GM21737 (cell line): Measurements from ENCODE around the gene BBS9.

Experiments
- ATAC-seq: cut with Tn5 transposase; IDR thresholded peaks from one replicate; pipeline ENCODE4 v1.9.1; 2021; ENCODE audit warnings: mild to moderate bottlenecking, moderate library complexity; ENCODE audit not compliant: unreplicated experiment

Gene BBS9

GRCh38 chr7:33639552-33640197, 510.3 kb downstream of the BBS9 start:
- no peak for ATAC-seq

GRCh38 chr7:33640741-33641140, 511.4 kb downstream of the BBS9 start:
- ATAC-seq, result no peak

DNA sequence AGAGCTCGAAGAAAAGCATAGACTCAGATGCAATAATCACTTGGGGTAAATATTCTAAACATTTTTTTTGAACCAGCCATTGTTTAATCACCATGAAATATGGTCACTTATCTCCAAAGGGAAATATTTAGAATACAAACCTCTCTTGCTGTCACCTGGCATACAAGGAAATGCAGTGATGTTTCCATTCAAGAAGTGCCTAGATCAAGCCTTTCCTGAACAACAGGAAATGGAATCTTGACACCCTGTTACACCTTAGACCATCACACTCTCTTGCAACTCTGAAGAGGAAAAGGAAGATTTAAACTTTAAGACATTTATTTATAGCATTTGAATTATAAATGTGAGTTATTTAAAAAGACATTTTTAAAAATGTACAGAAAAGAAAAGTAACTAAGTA, 512.9 kb downstream of the BBS9 start:
- ATAC-seq, result no peak

DNA sequence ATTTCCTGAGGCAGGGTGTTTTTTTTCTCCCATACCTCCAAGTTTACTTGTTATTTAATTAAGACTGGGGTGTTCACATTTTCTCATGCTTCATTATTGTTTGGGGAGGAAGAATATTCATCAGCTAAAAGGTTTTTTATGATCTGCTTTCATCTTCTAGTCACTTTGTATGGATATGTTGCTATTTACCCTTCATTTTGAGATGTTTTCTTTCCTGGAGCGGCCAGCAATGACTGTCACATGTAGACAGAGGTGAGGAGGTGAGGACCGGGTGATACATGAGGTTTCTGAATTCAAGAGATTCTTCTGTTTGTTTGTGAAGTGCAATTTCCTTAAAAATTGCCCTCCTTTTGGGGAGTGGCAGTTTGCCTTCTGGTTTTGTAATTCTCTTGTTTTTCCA, 514.2 kb downstream of the BBS9 start:
- ATAC-seq, result no peak

DNA sequence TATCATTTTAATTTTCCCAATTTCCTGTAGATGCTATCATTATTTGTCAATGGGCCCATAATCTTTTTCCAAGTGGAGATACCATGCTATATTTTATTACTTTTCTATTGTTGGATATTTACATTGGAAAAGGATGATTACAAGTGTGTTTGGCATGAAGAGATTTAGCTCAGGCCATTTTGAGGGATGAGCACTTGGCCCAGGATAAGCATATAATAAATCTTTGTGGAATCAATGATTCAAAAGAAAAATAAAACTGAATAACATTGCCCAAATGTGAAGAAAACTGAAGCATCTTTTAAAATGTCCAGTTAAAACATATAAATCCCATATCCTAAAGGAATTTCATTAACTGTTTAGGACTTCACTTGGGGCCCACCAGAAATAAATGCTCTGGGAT, 515.1 kb downstream of the BBS9 start:
- ATAC-seq, result no peak

DNA sequence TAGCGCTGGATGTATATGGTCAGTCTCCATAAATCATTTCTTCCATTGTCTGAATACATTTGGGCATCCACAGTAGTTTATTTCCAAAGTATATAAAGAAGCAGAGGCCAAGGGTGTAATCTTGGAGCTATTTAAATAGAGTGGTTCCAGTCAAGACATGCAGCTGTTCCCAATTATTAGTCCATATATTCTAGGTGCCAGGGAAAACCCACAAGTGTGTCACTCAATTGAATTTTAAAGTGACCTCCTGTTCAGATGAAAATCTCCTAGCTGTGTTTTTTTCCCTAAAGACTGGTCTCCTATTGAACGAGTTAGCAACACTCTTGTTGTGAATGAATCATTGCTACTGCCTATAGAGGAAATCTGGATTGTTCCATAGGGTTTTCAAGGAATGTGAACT, 515.7 kb downstream of the BBS9 start:
- no peak for ATAC-seq

DNA sequence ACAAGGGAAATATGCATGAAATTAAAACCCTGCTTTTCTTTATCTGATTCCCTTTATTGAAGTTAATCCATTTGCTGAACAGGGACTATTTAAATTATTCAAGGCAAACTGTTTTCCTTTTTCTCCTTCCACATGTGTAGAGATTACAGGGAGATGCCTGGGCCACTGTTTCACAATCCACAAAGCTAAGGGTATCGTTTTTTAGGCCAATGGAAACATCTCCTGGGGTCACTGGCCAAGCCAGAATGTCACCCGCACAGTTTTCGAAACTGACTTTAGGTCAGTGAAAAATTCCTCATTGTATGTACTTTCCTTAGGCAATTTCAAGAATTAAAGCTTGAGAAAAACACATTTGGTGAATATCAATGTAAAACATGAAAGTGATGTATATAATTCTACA, 516.8 kb downstream of the BBS9 start:
- no peak for ATAC-seq

DNA sequence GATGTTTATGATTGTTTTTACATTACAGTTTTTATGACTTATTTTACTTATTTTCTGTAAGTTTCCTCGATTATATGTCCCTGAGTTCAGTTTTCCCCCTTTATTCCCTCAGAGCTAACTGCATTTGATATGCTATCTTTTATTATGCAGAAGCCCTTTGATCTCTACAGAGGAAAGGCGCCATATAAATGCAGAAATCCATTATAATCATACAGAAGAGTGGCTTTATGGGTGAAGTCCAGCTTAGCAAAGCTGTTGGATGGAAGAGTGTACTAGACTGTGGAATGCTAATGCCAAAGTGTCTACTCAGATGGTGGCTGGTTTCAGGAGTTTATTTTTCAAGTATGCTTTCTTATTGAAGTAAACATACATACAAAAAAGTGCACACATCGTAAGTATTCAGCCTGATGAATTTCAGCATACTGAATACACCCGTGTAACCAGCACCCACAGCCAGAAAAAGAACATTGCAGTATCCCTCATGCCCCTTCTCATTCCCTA, 517.6 kb downstream of the BBS9 start:
- ATAC-seq, result no peak

DNA sequence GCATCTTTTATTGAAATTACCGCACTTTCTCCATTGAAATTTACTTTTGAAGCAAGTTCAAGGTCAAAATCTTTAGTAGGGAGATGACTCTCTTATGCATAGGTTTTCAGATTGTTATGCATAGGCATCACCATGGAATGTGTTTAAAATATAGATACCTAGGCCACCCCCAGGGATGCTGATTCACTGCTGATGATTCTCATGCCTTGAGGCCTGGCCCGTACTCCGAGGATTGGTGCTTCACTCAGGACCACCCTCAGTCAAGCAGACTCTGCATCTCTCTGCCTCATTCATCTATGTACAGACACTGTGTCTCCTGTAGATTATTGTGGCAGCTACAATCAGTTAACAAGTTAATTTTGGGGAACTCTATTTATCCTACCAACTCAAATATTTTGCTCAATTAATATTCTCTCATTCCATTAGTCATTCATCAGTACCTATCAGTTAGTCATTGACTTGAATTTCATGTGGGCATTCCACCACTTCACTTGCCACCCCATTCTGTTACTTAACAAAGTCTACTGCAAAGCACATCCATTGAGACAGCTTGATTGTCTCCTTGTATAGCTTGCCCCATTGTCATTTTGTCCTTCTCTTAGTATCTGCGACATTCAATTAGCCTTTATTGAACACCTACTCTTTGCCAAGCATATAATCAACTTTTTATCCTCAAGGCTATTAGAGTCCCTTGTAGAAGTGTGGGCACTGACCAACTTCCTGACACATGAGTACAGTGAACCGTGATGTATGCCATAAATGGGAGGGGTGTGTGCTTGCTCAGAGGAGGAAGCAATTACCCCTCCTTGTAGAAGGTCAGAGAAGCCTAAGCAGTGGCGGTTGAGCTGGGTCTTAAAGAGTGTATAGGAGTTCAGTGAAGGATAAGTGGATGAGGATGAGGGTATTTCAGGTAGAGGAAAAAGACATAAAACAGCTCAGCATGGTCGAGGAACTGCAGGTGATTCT, 520.4 kb downstream of the BBS9 start:
- ATAC-seq, result no peak

GRCh38 chr7:33650828-33651227, 521.5 kb downstream of the BBS9 start:
- no peak for ATAC-seq

- no peak for ATAC-seq
These were observed 522.7 kb downstream of the BBS9 start for GRCh38 chr7:33651998-33652515.

DNA sequence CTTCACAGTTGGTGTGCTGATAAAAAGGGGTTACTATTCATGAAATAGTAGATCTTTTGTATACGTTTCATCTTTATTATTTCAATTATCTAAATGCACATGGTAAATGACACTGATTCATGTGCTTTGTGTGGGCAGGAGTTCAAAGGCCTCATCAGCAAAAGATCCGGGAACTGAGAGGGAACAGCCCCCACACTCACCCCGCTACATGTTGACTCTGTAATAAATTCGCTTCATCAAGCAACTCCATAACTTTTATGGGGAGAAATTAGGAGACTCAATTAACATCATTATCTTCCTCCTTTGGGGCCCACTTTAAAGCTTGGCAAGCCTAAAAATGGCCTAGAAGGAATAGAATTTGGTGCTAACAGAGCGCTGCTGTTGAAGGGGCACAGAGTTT, 525.3 kb downstream of the BBS9 start:
- no peak for ATAC-seq
